ENCODE results near the gene PPP1R9A.

PPP1R9A gene

DNA sequence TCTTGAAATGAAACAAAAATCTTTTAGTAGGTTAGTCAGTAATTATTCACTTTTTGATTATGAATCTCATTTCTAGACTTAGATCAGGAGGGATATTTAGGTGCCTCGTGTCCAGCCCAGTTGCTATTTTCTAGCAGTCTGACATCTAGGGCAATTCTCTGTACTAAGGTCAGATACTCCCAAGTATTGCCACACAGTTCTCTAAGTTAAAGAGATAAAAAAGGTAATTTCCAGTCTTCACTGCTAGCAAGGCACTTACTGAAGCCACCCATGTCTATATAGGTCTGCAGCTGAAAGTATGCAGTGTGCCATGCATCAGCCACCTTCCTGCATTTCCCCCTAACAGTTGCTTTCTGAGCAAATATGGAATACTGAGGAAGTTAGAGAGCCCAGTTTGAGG lies 333.5 kb downstream of the PPP1R9A start:
- H3K27ac ChIP-seq = no peak overlapping the region
- no peak for DNase-seq (ENCODE audit: low read depth, low spot score)

DNA sequence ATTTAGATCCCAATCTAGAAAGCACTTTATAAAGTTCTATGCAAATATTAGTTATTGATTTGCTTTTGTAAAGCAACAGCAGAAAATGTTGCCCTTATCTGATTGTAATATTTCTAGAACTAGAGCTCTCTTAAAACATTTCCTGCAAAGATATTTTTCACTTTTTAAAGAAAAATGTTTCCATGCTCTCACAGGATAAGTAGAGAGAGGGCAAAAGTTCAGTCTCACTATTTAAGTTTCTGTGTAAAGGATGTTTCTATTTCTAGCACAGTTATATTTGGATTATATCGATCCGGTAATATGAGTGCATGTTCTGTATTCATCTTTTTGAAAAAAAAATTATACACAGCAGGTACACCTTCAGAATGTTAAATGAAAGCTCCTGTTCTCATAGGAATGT lies 334.9 kb downstream of the PPP1R9A start:
- no peak overlapping the region for H3K27ac ChIP-seq
- DNase-seq (ENCODE audit: low read depth, low spot score) = no peak

DNA sequence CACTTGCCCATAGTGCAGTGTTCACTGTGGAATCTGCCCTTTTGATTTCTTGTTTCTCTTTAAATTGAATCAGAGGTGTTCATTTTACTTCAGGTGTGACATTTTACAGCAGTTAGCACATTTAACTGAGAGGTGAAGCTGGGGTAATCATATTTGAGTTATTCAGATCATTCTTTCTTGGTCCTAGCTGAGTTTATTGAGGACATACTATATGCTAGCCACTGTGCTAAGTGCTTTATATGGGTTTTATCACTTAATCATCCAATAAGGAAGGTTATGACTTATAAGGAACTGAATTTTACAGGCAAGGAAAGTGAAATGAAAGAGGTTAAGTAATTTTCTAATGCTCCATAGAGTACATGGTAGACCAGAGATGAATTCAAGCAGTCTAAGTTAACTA lies 337.2 kb downstream of the PPP1R9A start:
- H3K27ac ChIP-seq = no peak overlapping the region
- no peak for DNase-seq (ENCODE audit: low read depth, low spot score)

DNA sequence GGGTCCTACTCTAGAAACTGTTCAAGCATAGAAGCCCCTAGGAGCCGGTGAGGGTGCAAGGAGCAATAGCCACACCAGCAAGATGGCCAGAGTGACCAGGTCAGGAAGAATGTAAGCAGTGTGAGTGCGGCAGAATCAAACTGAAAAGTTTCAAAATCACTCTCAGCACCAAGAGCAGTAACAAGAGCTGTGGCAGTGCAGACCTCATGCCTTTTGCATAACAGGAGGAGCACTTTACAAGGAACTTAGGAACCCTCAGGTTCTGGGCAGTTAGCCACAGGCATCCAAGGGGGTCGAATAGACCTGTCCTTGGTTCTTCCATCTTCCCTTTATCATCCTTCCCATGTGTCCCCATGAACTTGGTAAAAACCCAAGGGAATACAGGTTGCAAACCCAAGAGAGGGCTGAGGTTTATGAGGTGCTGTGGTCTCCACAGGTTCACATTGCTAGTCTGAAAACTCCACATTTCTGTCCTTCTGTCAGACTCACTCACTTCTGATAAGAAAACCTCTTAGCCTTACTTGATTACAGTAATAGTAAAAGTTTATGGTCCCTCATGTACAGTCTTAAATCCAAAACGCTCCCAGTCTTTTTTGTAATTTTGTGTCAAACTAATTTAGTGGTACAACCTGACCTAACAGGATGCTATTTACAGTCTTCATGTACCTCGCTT lies 338.6 kb downstream of the PPP1R9A start:
- no peak for DNase-seq (ENCODE audit: low read depth, low spot score)
- H3K27ac ChIP-seq = no peak overlapping the region

DNA sequence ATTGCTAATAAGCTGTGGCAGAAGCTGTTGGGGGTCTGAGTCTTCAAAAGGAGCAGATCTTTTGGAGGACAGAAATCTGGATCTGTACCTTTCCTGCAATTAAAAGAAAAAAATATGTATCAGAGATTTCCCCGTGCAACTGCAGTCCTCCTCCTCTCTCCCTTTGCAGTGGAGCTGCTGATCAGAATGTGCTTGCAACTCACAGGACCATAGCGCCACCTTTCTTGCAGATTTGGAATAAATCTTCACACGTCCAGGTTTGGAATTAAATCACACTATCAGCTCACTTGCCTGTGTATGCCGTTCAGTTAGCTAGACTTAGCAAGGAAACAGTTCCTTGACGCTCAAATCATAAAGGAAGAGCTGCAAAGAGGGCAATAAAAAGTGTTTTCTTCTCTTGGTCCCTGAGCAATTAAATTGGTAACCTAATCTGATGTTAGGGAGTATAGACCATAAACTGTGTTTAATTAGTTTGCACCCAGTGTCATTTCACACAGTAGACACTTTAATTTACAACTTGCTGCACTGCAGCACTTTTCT lies 339.5 kb downstream of the PPP1R9A start:
- DNase-seq (ENCODE audit: low read depth, low spot score) = peak; percentile 36
- H3K27ac ChIP-seq = no peak overlapping the region

DNA sequence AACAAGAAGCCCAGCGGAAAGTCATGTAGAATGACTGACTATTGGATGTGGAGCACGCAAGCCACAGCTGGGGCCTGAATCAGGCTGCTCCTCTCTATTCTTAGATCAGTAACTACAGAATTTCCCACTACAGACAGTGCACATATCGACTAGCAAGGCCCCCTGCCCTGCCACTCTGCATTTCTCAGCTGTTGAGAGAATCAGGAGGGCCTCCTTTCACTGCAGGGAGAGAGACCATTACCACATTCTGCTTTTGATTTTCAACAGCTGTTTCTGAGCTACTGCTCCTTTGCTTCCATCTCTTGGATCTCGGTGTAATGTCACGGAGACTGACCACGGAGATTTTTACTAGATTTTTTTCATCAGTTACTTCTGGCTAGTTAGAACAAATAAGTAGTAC lies 343.2 kb downstream of the PPP1R9A start:
- H3K27ac ChIP-seq = no peak overlapping the region

DNA sequence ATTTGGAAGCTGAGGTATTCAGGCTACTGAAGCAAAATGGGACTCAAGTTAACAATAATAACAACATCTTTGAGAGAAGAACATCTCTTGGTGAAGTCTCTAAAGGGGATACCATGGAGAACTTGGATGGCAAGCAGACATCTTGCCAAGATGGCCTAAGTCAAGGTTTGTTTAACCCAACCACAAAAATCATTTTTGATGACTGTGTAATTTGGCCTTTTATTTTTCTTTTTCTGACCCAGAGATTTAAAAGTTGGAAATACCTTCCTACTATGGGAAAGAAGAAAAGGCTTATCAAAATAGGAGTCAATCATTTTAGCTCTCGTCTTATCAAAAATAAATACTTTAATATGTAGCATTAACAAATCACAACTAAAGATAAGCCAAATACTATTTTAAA lies 344.6 kb downstream of the PPP1R9A start:
- DNase-seq (ENCODE audit: low read depth, low spot score) = no peak
- H3K27ac ChIP-seq = no peak overlapping the region

More for the DNA sequence above, 343.2 kb downstream of the PPP1R9A start:
- DNase-seq (ENCODE audit: low read depth, low spot score) = no peak

DNA sequence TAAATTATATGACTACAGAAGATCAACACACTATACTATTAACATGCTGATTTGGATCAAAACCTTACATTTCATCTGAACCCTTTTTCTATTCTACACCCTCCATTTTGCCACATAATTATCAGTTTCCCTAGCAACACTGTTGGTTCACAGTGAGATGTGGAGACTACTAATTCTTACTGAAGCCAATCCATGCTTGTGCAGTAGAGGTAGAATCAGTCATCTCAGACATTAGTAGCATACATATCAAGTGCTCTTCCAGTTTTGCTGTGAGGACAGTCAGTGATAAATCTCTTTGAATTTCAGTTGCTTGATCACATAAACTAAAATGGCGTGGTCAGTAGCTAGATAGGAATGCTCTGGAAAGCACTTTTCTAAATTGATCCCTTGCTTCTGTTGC lies 346.6 kb downstream of the PPP1R9A start:
- no peak overlapping the region for H3K27ac ChIP-seq
- DNase-seq (ENCODE audit: low read depth, low spot score) = no peak

DNA sequence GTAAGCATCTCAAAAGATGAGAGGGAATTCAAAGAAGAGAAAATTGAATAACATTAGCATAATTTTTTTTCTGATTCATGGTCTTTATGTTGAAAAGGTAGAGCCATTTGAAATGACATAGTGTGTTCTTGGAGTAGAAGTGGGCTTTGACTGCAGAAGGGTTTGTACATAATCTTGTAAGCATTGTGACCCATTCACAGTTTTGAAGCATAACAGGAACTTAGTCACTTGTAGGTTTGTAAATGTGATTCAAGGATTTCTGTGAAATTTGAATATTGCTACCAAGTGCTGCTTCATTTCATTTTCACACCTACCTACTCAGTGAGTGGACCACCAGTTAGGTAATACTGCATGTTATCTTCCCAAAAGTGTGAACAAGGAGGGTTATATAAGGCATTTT lies 348.3 kb downstream of the PPP1R9A start:
- DNase-seq (ENCODE audit: low read depth, low spot score) = no peak

DNA sequence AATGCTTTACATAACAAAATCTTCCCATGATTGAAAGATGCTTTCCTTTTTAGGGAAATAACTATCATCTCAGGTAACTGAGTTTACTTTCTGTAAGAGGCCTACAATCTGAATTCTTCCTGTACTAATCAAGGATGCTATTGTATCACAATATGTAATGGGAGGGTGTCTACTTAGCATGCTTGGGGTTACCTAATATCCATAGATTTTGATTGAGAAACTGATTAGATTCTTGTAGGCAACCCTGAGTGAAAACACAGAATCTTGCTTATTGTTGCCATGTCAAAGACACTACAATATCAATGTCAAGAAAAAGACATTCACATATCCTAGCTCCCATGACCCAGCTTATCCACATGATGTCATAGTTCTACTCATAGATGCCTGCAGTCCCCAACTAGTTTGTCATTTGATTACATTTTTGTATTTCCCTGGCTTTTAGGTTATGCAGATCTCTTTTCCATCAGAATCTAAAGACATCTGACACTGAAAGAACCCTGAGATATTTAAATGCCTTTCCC lies 354.6 kb downstream of the PPP1R9A start:
- H3K27ac ChIP-seq = no peak overlapping the region
- no peak for DNase-seq (ENCODE audit: low read depth, low spot score)

More for the DNA sequence above, 348.3 kb downstream of the PPP1R9A start:
- H3K27ac ChIP-seq = no peak overlapping the region

DNA sequence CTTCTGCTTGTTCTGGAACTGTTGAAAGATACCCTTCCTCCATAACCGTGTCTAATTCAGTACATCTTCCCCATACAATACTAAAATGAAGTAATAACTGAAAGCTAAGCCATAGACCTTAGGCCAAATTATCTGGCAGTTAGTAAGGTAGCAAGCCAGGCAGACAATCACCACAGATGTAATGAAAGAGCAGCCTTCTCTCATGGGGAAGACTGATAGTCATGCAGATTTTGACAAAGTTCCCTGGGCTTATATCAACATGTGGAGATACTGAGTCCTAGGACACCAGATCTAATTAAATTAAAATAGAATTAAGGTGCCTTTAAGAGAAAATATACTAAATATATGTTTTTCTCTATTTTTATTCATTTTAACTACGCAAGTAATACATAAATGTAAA lies 355.5 kb downstream of the PPP1R9A start:
- DNase-seq (ENCODE audit: low read depth, low spot score) = no peak
- no peak overlapping the region for H3K27ac ChIP-seq

DNA sequence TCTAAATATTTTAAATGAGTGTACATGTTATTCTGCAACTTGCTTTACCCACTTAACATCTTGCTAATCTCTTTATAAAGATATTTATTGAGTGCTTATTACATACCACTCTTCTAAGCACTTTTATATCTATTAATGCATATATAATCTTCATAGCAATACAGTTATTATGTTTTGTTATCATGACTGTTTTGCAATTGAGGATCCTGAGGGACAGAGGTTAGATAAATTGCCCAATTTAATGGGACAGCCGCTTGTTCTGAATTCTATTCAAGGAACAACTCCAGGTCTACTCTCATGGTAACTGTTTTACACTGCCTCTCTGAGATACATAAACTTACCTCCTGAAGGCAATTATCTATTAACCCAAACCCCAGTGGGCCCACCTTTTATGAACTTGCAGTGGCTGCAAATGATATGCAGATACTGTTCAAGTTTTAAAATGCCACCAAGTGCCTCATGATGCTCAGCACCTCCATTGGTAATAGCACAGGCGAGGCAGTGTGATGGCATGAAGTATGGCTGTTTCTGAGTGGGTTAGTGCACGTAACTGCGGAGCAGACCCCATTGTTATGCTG lies 356.5 kb downstream of the PPP1R9A start:
- no peak for DNase-seq (ENCODE audit: low read depth, low spot score)
- H3K27ac ChIP-seq = no peak overlapping the region

DNA sequence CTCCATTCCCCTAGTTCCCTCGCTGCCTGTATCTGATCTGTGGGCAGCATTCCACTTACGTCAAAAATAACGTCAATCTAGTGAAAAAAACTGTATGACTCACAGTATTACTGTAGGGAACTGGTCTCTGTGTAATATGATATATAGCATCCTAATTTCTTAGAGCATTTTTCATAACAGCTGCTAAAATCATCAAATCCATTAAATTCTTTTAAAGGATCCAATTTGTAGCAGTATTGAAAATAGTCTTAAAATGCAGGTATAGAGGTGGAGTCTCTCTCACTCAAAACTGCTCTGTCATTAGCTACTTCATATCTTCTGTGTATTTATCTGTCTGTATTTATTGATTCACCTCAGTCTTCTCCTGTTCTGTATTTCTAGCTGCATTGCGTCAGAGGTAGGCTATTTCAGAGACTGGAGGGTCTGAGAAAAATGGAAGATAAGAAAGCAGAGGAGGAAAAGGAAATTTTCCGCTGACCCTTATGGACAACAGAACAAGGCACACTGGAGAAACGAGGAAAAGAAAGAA lies 357.0 kb downstream of the PPP1R9A start:
- no peak for DNase-seq (ENCODE audit: low read depth, low spot score)
- H3K27ac ChIP-seq = no peak overlapping the region

DNA sequence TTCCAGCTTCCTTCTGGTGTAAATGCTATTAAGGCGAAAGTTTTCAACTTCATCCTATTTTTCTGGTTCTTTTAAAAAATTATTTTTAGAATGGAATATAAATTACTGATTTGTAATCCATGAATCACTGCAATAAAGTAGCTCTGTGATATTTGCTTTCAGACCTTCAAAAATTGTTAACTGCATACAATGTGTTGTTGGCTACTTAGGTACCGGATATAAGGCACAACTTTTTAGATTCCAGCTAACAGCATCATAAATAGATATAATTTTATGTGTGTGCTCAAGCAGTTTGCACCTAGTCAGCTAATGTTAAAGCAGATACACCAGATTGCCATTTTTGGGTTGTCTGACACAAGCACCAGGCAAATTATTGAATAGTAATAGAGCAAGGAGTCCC lies 358.2 kb downstream of the PPP1R9A start:
- no peak for DNase-seq (ENCODE audit: low read depth, low spot score)
- no peak overlapping the region for H3K27ac ChIP-seq

DNA sequence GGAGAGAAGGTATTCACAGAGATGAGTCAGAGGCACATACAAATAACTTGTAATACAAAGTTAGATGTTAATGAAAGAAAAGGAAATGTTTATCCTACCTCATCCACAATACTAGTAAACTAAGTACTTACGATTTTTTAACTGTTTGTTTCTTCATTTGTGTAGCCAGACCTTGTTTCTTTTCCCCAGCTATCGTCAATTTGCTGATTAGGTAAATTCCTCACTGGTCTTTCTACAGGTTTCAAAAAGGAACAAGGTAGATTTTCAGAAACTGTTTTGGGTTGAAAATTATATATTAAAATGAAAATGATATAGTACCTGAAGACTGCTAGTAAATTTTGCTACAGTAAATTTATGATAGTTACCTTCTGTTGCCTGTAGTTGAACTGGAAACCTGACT lies 360.4 kb downstream of the PPP1R9A start:
- no peak overlapping the region for H3K27ac ChIP-seq
- no peak for DNase-seq (ENCODE audit: low read depth, low spot score)

DNA sequence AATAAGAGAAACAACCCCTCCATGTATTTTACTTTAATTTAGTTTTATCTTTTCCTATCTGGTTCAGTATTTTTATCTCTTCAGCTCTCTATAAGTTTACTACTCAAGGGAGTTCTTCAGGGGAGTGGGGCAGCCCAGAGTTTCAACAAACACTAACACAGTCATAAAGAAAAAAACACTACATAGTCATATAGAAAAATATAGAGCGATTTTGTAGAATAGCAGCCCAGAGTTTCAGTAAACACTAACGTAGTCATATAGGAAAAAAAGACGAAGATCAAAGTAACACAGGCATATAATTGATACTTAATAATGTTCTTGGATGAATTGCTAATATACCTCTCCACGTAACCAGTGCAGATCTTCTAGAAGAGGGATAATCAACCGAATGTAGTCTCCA lies 362.2 kb downstream of the PPP1R9A start:
- DNase-seq (ENCODE audit: low read depth, low spot score) = no peak
- no peak overlapping the region for H3K27ac ChIP-seq

DNA sequence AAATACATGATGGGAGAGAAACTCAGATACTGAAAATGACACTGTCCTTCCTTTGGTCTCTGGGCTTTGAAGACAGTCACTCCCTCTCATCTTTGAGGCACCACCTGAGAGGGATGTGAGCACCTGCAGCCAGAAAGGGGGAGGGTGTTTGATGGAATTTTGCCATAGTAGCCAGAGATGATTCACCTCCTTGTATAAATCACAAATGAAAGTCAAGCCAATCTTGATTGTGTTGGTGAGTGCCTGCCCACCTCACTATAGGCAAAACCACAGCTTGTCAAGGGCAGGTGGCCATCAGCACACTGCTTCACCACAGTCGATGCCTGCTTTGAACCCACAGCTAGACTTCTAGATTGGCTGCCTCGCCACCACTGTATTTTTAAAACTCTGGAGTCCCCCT lies 368.7 kb downstream of the PPP1R9A start:
- H3K27ac ChIP-seq = no peak overlapping the region
- no peak for DNase-seq (ENCODE audit: low read depth, low spot score)

DNA sequence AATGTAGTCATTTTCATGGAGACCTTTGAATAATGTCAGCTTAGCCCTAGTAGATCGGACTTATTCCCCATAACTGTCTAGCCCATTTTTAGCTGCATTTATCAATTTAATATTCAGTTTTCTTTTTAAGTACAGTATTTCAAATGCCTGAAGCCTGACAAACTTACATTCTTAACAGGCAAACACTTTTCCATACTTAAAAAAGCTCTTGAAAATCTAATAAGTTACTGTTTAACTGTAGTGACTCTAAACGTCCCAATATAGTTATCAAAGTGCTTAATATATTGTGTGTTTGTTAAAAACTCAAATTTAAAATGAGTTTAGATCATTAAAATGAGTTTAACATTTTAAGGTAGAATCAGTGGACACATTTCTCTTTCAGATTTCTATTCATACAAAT lies 372.0 kb downstream of the PPP1R9A start:
- H3K27ac ChIP-seq = no peak overlapping the region
- DNase-seq (ENCODE audit: low read depth, low spot score) = no peak

DNA sequence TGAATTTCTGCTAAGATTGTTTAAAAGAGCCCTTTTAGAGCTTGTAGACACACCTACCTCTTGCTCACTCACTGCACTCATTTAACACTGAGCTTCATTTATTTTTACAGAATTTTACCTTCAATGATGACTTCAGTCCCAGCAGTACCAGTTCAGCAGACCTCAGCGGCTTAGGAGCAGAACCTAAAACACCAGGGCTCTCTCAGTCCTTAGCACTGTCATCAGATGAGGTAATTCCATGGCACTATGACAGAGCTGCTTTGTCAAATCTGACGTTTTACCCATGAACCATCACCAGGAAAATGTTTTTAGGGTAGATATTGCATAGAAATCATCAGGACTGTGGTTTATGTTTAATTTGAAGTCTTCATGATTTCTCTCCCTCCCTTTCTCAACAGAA lies 378.7 kb downstream of the PPP1R9A start:
- no peak for DNase-seq (ENCODE audit: low read depth, low spot score)
- H3K27ac ChIP-seq = no peak overlapping the region

DNA sequence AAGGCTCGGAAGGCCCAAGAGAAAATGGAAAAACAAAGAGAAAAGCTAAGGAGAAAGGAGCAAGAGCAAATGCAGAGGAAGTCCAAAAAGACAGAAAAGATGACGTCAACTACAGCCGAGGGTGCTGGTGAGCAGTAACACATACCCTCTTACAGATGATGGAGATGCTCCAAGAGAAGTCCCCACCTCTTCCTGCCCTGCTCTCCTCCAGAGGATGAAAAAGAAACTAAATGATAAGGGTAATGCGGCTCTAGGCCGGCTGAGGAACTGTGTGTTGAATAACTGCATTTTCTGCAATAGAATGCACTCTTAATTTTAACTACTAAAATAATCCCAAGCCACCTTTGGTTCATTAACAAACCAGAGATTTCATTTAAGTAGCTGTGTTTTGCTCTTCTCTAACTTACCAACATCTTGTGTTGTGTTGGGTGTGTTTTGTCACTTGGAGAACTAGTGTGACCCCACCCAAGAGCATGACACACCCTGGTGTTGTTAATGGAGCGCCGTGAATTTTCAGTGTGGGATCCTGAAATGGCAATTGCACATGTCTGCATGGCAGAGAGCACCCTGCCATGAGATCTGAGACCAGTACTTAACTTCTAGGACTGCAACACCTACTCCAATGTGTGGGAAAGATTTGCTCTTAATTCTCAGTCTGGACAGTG lies 382.9 kb downstream of the PPP1R9A start:
- no peak overlapping the region for H3K27ac ChIP-seq
- no peak for DNase-seq (ENCODE audit: low read depth, low spot score)

DNA sequence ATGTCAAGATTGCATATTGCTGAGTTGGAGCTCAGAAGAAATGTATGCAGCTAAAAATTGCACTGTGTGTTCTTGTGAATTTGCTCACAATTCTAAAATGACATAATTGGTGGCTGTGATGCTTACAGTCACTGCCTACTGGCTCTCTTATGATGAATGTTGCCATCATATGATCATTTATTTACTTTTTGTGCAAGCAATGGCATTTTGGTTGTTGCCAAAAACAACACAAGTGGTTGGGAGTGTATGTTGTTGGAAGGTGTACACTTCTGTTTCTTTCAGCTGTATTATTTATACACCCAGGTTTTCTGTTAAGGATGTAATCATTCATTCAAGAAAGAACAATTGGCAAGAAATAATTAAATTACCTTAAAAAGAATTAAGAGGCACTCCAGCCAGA lies 388.0 kb downstream of the PPP1R9A start:
- DNase-seq (ENCODE audit: low read depth, low spot score) = no peak
- H3K27ac ChIP-seq = no peak overlapping the region

Measured in epithelial cell of prostate (primary cell).